Stimulated activated CD8-positive, alpha-beta memory T cell treated with anti-CD3 and anti-CD28 coated beads, Interleukin-4, amount 100 ng/mL, for 24 hours (primary cell): Measurements from ENCODE around the gene FCER2.
"Not testable (repeated sequence)": the region's sequence is repeated elsewhere in the genome, so short reads cannot be mapped to it uniquely, and the experiment has no call there.

Experiments used
- DNase-seq: peaks from one replicate; pipeline ENCODE4 v3.0.0-alpha.2; 2020; ENCODE audit warnings: low read depth

The FCER2 gene

GRCh38 chr19:7645656-7646425 lies 56.1 kb downstream of the FCER2 start:
- DNase-seq: no peak

DNA sequence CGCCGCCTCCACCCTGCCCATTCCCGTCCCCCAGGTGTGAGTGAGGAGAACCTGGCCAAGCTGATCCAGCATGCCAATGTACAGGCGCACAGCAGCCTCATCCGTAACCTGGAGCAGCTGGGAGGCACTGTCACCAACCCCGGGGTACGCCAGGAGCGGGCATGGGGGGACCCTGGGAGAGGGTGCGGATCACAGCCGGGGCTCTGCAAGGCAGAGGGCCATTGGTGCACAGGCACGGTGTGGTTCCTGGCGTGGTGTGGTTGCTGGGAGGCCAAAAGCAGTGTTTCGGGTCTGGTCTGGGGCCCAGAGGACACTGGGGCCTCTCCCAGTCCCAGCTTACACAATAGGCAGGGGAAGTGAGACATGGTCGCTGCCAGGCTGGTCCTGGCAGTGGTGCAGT lies 56.8 kb downstream of the FCER2 start:
- DNase-seq: no peak

- DNase-seq: no peak
Measured at GRCh38 chr19:7644550-7644877, 57.4 kb downstream of the FCER2 start.

DNA sequence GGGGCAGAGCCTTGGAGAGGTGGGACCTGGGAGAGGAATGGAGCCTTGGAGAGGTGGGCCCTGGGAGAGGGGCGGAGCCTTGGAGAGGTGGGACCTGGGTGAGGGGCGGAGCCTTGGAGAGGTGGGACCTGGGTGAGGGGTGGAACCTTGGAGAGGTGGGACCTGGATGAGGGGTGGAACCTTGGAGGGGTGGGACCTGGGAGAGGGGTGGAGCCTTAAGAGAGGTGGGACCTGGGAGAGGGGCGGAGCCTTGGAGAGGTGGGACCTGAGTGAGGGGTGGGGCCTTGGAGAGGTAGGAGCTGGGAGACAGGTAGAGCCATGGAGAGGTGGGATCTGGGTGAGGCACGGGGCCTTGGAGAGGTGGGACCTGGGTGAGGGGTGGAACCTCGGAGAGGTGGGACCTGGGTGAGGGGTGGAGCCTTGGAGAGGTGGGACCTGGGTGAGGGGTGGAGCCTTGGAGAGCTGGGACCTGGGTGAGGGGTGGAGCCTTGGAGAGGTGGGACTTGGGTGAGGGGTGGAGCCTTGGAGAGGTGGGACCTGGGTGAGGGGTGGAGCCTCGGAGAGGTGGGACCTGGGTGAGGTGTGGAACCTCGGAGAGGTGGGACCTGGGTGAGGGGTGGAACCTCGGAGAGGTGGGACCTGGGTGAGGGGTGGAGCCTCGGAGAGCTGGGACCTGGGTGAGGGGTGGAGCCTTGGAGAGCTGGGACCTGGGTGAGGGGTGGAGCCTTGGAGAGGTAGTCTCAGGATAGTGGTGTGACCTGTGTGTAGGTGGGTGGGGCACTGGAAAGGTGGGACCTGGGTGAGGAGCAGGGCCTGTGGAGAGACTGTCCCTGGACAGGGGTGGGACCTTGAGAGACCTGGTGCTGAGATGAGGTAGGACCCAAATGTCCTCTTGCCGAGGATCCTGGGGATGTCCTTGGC lies 58.0 kb downstream of the FCER2 start:
- not testable (repeated sequence) for DNase-seq

DNA sequence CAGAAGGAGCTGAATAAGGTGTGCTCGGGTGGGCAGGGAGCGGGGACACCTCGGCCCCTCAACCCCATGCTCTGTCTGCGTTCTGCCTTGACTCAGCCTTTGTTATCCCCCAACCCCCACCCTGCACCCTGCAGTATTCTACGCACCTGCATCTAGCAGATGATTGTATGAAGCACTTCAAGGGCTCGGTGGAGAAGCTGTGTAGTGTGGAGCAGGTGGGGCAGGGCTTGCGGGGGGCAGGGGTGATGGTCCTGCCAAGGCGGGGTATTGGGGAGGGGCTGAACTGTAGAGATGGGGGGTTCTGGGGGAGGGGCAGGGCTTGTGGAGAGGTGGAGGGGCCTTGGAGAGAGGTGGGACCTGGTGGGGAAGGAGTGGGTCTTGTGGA lies 58.9 kb downstream of the FCER2 start:
- no peak for DNase-seq

- no peak for DNase-seq
Measured at GRCh38 chr19:7642295-7643030, 59.5 kb downstream of the FCER2 start.

GRCh38 chr19:7641290-7642276 lies 60.3 kb downstream of the FCER2 start:
- no peak for DNase-seq

GRCh38 chr19:7640803-7641202 lies 61.1 kb downstream of the FCER2 start:
- no peak for DNase-seq

DNA sequence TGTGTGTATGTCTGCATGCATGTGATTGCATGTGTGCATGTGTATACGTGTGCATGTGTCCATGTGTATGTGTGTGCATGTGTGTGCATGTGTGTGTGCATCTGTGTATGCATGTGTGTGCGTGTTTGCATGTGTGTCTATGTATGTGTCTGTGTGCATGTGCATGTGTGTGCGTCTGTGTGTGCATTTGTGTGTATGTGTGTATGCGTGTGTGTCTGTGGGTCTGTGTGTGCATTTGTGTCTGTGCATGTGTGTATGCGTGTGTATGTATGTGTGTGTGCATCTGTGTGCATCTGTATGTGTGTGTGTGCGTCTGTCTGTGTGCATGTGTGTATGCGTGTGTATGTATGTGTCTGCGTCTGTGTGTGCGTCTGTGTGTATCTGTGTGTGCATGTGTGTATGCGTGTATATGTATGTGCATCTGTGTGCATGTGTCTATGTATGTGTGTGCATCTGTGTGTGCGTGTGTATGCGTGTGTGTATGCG lies 62.0 kb downstream of the FCER2 start:
- no peak for DNase-seq

- DNase-seq: no peak
Measured at GRCh38 chr19:7638802-7639465, 63.0 kb downstream of the FCER2 start.
